NCI-H345 (cell line): Measurements from ENCODE around the gene PKNOX2.

Source experiments
- DNase-seq: peaks from one replicate; lab custom pipeline; 2025; lab: John Stamatoyannopoulos, UW

Gene PKNOX2

GRCh38 chr11:125154378-125155099, 10.0 kb upstream of the PKNOX2 start:
- DNase-seq = no peak

DNA sequence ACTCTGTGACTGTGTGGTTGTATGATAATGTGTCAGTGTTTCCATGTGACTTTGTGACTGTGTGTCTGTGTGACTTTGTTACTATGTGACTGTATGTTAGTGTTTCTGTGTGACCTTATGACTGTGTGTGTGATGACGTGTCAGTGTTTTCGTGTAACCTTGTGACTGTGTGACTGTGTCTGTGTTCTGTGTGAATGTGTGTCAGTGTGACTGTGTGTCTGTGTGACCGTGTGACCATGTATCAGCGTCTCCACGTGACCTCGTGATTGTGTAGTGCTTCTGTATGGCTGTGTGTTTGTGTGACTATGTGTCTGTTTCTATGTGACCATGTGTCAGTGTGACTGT, 9.5 kb upstream of the PKNOX2 start:
- DNase-seq = no peak

DNA sequence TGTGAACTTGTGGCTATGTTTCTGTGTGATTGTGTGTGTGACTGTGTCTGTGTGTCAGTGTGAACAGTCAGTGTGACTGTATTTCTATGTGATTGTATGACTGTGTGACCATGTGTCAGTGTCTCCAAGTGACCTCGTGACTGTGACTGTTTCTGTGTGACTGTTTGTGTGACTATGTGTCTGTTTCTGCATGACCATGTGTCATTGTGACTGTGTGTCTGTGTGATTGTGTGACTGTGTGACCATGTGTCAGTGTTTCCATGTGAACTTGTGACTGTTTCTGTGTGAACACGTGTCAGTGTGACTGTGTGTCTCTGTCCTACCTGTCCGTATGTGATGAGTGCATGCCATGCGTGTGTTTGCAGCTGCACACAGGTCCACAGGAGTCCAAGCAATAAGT, 8.8 kb upstream of the PKNOX2 start:
- DNase-seq = no peak

DNA sequence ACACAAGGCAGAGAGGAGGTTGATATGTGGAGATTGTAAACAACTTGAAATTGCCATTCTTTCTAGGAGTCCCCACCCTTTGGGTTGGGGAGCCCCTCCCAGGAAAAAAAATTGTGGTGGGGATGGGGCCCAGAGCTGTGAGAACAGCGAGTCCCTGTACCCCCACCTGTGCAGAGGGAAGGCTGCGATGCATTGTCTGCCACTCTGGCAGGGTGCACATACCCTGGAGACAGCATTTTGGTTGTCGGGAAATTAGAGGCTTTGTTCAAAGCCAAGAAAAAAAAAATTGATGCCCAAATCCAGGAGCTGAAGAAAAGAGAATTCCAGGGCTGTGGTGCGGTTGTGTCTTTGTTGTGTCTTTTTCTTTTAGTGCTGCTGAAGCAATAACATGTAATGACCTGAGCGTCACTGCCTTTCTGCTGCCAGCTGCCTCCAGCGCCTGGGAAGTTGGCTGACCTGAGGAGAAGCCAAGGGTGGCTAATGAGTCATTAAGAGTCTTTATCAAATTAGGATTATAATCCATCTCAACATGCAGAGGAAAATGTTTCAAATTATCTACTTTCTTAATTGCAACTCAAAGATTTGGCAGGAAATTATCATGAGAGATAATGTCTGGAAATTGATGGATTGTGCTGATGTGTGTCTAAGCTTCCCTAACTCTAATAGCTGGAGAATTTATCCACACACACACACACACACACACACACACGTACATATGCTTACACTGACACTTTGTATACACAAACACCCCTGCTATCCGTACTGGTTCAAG, 8.0 kb upstream of the PKNOX2 start:
- DNase-seq = no peak

DNA sequence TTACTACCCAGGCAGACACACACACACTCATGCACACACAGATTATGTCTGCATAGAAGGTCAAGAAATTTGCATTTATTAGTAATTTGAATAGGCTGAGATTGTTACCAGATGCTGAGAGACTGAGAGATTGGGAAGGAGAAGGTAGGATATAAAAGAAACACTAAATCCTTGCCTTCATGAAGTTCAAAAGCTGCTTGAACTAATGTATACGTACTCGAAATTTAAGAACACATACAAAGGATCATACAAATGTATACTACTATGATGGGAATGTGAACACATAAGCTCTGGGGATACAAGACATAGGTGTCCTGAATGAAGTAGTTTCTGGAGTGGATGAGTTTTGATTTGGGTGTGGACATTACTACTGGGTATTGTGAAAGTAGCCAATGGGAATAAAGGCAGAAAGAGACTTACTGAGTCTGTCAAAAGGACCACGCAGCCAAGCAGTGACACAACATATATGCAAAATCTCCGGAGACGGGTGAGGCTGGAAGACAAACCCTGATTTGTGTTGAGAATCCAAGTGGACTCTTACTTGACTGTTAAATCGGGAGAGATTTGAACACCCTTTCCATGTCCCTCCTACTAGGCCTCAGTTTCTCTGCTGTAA, 7.3 kb upstream of the PKNOX2 start:
- DNase-seq = no peak

- peak; percentile 23 for DNase-seq
Observed at GRCh38 chr11:125157953-125158680, 6.4 kb upstream of the PKNOX2 start.

DNA sequence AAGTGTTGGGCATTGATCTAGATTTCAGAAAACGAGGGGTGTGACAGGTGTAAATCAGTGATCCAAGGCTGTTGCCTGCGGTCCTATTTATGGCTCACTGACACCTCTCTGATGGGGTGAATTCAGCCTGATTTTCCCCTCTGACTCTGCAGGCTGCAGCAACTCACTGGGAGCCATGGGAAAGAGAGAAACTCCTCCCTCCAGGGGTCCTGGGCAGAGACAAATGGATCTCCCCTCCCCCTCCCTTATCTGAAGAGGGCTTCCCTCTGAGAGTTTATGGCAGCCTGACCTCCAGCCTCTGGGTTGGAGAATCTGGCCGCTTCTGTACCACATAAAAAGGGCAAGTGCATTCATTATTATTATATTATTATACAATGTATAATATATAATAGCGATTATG, 1.8 kb upstream of the PKNOX2 start:
- no peak for DNase-seq

- DNase-seq = no peak
Observed at GRCh38 chr11:125163431-125164063, 1.0 kb upstream of the PKNOX2 start.

GRCh38 chr11:125164091-125164421, 495 bp upstream of the PKNOX2 start:
- no peak for DNase-seq

- no peak for DNase-seq
Observed at GRCh38 chr11:125165111-125165842, 726 bp downstream of the PKNOX2 start.

GRCh38 chr11:125165843-125166763, 1.6 kb downstream of the PKNOX2 start:
- no peak for DNase-seq

GRCh38 chr11:125166764-125167291, 2.3 kb downstream of the PKNOX2 start:
- no peak for DNase-seq

GRCh38 chr11:125167292-125167953, 2.9 kb downstream of the PKNOX2 start:
- DNase-seq = no peak

- no peak for DNase-seq
Observed at GRCh38 chr11:125167954-125168835, 3.6 kb downstream of the PKNOX2 start.

- DNase-seq = no peak
Observed at GRCh38 chr11:125168918-125169456, 4.4 kb downstream of the PKNOX2 start.

DNA sequence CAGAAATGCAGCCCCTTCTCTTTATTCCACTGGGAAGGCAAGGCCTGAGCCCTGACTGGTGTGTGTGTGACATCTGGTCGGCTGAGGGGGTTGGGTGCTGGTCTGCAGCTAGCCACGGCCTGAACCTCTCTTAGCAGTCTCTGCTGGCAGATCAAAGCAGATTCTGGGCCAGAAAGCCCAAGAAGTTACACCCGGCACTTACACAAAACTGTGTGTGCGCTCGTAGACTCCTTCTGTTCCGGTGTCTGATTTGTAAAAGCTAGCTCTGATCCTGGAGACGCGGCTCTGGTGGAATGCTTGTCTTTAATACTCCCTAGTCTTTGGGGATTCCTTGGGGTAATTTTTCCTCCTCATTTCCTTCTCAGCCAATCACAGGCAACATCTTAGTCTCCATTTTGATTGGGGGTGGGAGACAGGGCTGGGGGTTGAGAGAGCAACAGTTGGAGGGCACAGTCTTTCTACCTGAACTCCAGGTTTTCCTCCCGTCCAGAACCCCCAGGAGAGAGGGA, 5.5 kb downstream of the PKNOX2 start:
- DNase-seq = no peak

GRCh38 chr11:125170510-125171031, 6.0 kb downstream of the PKNOX2 start:
- no peak for DNase-seq

GRCh38 chr11:125171974-125172373, 7.4 kb downstream of the PKNOX2 start:
- no peak for DNase-seq
